ENCODE data around the gene CFAP45.

DNA sequence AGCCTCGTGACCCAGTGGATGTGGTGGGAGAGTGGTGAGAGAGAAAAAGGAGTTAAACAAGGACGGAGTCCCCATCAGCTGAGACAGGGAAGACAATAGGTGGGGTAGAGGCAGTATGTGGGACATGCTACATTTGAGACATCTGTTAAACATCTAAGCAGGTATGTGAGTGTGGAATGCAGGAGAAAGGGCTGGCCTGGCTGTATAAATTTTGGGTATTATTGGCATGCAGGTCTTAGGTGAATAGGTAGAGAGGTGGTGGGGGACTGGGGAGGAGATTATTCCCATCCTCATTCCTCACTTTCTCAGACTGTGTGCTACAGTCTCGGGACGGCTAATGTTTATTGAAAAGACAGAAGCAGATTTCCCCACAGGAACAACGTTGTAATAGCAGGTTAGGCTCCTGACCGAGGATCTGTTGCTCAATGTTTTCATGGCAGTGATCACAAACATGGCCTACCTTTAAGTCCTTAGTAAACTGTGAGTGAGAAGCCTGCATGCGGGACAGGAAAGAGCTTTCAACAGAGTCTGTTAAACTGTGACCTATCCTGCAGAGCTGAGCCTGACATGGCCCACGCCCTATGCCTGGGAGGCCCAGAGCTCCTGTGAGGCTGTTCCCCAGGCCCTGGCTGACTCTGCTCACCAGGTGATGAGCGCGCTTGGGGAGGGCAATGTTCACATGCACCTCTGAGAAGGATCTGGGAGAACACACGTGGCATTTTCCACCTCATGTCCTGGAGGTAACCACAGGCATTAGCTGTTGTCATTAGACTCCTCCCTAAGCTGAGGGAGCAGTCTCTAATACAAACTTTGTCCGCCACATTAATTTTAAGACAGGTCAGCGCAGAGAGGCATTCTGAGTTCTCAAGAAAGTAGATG lies 54.0 kb downstream of the CFAP45 start:
- TF ChIP-seq, protein P1, sequence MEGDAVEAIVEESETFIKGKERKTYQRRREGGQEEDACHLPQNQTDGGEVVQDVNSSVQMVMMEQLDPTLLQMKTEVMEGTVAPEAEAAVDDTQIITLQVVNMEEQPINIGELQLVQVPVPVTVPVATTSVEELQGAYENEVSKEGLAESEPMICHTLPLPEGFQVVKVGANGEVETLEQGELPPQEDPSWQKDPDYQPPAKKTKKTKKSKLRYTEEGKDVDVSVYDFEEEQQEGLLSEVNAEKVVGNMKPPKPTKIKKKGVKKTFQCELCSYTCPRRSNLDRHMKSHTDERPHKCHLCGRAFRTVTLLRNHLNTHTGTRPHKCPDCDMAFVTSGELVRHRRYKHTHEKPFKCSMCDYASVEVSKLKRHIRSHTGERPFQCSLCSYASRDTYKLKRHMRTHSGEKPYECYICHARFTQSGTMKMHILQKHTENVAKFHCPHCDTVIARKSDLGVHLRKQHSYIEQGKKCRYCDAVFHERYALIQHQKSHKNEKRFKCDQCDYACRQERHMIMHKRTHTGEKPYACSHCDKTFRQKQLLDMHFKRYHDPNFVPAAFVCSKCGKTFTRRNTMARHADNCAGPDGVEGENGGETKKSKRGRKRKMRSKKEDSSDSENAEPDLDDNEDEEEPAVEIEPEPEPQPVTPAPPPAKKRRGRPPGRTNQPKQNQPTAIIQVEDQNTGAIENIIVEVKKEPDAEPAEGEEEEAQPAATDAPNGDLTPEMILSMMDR (IDR thresholded peaks at IDR 0.05) = no peak
- no peak for TF ChIP-seq POLR2A (IDR thresholded peaks at IDR 0.05)
